Skeletal muscle cell (primary cell): ENCODE results near the gene CASKIN2.
"Not testable (repeated sequence)": the region's sequence is repeated elsewhere in the genome, so short reads cannot be mapped to it uniquely, and the experiment has no call there.

Experiments
- DNase-seq: peaks from one replicate; pipeline ENCODE4 v3.0.0-alpha.2; 2010; ENCODE audit warnings: low read depth
- H3K4me3 ChIP-seq: 2 replicates; pipeline ENCODE4 v1.5.1; 2011; ENCODE audit warnings: low read depth, mild to moderate bottlenecking, control low read depth, low read length, moderate library complexity

Gene CASKIN2

GRCh38 chr17:75523647-75524046, 8.3 kb upstream of the CASKIN2 start:
- no peak for DNase-seq
- H3K4me3 ChIP-seq = no peak overlapping the region

DNA sequence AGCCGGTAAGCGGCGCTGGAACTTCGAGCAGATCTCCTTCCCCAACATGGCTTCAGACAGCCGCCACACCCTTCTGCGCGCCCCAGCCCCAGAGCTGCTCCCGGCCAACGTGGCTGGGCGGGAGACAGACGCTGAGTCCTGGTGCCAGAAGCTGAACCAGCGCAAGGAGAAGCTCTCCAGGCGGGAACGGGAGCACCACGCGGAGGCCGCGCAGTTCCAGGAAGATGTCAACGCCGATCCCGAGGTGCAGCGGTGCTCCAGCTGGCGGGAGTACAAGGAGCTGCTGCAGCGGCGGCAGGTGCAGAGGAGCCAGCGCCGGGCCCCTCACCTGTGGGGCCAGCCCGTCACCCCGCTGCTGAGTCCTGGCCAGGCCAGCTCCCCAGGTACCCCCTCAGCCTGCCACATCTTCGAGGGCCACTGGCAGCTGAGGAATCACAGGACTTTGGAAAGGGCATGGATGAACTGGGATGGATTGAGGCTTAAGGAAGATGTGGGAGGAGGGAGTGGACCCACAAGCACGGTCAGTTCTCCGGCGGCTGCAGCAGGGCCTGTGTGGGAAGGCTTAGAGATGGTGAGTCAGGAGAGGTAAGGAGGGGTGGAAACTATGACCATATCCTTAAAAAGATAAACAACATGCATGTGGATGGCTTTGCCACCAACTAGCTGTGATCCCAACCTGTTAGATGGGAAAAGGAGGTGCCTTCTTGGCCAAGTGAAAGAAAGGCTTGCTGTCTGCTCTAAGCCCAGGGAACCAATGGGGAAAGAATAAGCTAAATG, 6.8 kb upstream of the CASKIN2 start:
- no peak overlapping the region for H3K4me3 ChIP-seq
- DNase-seq = no peak

DNA sequence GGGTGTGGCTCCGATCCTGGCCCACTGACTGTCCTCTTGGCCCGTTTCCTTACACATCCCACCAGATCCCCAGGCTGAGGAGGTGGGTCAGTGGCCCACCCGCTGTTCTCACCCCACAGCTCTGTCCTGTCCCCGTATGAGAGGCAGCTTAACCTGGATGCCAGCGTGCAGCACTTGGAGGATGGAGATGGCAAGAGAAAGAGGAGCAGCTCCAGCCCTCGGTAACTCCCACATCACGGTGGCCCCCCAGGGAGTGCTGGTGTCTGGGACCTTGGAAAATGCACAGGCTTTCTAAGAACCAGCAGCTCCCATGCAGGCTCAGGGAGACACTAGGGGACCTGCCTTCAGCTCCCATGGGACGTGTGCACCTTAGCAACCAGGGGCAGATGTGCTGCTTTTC, 6.0 kb upstream of the CASKIN2 start:
- no peak for DNase-seq

DNA sequence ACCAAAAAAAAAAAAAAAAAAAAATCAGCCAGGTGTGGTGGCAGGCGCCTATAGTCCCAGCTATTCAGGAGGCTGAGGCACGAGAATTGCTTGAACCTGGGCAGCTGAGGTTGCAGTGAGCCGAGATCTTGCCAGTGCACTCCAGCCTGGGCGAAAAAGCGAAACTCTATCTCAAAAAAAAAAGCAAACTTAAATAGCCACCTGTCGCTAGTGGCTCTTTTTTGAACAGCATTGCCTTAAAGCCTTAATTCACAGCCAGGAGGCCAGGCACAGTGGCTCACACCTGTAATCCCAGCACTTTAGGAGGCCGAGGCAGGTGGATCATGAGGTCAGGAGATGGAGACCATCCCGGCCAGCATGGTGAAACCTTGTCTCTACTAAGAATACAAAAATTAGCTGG, 5.1 kb upstream of the CASKIN2 start:
- not testable (repeated sequence) for DNase-seq, H3K4me3 ChIP-seq

More for the DNA sequence above, 6.0 kb upstream of the CASKIN2 start:
- no peak overlapping the region for H3K4me3 ChIP-seq

GRCh38 chr17:75518983-75519537, 3.7 kb upstream of the CASKIN2 start:
- DNase-seq = no peak
- no peak overlapping the region for H3K4me3 ChIP-seq

DNA sequence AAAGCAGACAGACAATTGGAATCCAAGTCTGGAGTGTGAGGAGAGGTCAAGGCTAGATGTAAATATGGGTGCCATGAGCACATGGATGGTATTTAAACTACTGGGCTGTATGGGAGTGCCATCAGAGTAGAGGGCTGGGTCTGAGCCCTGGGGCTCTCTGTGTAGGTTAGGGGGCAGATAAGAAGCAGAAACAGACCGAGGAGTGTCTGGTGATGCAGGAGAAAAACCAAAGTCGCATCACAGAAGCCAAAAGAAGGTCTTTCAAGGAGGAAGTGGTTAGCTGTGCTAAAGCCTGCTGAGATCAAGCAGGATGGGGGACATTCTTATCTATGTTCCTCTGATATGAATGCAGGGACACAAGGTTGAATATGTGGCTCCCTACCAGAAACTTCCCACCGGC, 2.9 kb upstream of the CASKIN2 start:
- DNase-seq = no peak
- no peak overlapping the region for H3K4me3 ChIP-seq

DNA sequence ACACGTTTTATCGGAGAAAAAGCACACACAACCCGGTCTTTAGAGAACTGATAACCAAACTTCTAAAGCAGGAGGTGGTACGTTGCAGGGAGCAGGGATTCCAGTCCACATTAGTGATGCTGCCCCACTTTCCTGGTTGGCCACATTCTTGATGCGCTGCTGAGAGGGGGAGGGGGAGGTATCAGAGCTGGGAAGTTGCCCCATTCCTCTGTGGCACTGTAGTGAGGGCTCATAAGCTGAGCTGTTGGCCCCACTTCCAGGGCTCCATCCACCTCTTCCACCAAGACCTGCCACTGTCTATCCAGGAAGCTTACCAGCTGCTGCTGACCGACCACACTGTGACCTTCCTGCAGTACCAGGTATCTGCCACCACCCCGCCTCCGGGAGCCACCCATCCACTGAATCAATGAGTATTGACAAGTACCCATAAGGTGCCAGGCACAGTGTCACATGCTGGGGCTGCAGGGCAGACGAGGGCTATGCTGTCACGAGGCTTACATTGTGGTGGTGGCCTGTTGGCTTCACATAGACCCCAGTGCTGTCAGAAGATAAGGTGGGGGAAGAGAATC, 2.0 kb upstream of the CASKIN2 start:
- no peak for DNase-seq
- peak overlapping the region; percentile 84 for H3K4me3 ChIP-seq

- peak overlapping the region; percentile 84 for H3K4me3 ChIP-seq
- DNase-seq = no peak
These were observed 1.4 kb upstream of the CASKIN2 start for GRCh38 chr17:75516619-75517296.

GRCh38 chr17:75516255-75516618, 900 bp upstream of the CASKIN2 start, which contains the start of gene TSEN54:
Gene TSEN54, plus strand, starts transcription at chr17:75516528. Its CDS starts 33 bp downstream, at chr17:75516561.
- DNase-seq = peak; percentile 43

DNA sequence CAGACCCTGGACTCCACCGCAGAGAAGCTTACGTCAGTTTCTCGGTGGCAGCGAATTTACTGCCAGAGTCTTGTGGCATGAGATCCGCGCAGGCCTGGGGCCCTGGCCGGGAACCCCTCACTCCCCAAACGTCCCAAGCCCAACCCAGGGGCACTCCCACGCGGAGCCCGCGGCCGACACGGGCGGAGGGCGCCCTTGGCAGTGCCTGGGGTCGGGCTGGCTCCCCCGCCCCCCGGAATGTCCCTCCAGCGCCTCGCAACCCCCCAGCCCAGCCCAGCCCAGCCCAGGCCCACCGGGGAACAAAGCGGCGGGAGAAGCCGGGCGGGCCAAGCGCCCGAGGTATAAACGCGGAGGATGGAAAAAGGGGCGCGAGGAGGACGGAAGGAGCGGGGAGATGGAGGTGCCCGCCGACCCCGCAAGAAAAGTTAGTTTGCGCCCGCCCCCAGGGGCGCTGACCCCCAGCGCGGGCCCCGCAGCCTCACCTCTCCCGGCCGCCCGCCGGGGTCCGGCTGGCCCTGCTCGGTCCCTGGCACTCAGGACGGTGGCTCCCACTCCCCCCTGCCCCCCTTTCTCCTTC, 330 bp downstream of the CASKIN2 start:
- DNase-seq = no peak
- H3K4me3 ChIP-seq = peak overlapping the region; percentile 84

More at GRCh38 chr17:75516255-75516618, 900 bp upstream of the CASKIN2 start, which contains the start of gene TSEN54:
- peak within 1 kb of the TSS; percentile 84 for H3K4me3 ChIP-seq

- DNase-seq = no peak
- peak overlapping the region; percentile 84 for H3K4me3 ChIP-seq
These were observed 928 bp downstream of the CASKIN2 start for GRCh38 chr17:75514299-75514918.

- H3K4me3 ChIP-seq = no peak overlapping the region
These were observed 1.7 kb downstream of the CASKIN2 start for GRCh38 chr17:75513641-75514000.

DNA sequence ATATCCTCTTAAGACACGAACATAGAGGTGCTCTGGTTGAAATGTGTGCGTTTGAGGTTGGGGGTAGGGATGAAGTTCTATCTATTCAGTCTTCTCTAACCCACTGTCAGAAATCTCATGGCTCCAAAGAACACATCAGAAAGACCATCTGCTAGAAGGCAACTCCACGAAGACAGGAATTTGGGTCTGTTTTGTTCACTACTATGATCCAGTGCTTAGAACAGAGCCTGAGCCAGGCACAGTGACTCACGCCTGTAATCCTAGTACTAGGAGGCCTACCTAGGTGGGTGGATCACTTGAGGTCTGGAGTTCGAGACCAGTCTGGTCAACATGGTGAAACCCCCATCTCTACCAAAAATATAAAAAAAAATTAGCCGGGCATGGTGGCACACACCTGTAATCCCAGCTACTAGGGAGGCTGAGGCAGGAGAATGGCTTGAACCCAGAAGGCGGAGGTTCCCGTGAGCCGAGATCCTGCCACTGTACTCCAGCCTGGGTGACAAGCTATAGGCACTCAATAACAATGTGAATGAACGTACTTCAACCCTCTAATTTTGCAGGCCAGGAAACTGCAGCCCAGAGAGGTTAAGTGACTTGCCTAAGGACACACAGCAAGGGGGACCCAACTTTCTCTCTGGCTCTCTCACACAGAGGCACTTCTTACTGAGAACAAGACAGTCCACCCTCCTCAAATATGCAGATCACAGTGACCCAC, 2.3 kb downstream of the CASKIN2 start:
- DNase-seq = no peak
- H3K4me3 ChIP-seq = no peak overlapping the region

More at GRCh38 chr17:75513641-75514000, 1.7 kb downstream of the CASKIN2 start:
- DNase-seq = no peak

DNA sequence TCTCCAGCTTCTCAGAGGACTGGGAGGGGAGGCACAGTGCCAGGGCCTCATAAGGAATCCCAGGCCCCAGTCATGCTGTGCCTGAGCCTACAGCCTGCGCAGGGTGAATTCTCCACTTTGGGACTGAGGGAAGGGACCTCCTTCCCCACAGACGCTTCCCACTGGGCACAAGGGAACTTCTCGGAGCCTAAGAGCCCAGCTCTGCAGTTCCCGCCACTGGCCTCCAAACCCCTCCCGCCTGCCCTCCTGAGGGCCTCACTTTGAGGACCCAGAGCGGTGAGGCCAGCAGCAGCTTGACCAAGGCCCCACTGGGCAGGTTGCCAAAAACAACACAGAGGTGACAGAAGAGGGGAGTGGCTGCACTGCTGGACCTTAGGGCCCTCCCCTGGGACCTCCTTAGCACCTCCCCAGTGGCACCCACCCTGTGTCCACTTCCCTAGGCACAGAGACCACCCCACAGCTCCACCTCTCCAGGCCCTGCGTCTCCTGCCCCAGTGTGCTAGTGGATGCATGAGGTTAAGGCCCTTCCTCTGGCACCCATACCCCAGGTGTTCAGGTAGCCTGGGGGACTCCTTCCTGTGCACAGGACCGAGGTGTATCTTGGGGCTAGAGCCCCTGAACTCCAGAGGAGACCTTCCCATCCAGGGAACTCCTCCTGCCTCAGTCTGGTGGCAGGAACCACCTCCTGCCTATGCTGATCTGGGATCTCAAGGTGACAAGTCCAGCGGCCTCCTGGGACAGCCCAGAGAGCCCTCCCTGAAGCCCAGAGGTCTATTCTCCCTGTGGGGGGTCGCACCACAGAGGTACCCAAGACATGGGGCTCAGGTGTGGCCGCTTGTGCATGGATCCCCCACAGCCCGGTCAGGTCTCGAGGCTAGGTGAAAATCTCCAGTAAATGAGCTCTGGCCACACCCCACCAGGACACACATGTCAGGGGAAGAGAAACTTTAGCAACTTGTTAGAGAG, 3.4 kb downstream of the CASKIN2 start:
- no peak overlapping the region for H3K4me3 ChIP-seq
- no peak for DNase-seq

DNA sequence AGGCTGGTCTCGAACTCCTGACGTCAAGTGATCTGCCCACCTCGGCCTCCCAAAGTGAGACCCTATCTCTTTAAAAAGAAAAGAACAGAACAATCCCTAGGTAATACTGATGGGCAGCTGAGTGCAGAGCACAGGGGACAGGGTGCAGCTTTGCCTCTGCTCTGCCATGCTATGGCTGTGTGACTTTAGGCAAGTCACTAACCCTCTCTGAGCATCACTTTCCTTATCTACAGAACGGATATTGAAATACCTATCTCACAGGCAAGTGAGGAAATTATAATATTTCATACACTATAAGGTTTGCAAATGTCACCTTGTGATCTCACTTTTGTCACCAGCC, 4.1 kb downstream of the CASKIN2 start:
- DNase-seq = no peak
- H3K4me3 ChIP-seq = no peak overlapping the region

DNA sequence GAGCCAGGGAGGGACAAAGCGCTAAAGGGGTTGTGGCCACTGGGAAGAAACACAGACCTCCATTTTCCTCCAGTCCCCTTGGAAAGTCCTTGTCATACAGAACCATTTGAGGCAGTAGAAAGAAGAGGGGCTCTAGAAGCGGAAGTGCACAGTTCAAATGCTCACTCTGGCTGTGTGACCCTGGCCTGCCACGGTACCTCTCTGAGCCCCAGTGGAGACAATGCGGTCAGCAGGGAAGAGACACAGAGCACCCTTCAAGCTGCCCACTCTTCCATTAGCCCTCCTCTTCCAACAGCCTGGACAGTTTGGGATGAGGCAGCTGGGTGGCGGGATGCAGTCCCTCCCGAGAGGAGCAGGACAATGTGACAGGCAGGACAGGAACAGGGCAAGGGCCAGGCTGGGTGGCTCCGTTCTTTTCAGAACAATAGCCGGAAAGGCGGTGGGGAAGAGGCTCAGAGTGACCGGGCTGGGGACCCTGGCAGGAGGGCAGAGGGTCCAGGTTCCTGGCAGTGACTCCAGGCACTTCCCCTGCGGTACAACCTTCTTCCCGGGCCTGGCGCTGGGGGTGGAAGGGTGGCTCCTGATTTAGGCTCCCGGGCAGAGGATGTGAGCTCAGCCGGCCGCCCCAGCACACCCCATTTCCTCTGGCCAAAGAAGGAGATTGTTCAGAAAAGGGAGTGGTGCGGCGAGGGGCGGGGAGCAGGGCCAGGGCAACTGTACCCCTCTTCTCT, 5.6 kb downstream of the CASKIN2 start:
- no peak for DNase-seq
- H3K4me3 ChIP-seq = no peak overlapping the region

DNA sequence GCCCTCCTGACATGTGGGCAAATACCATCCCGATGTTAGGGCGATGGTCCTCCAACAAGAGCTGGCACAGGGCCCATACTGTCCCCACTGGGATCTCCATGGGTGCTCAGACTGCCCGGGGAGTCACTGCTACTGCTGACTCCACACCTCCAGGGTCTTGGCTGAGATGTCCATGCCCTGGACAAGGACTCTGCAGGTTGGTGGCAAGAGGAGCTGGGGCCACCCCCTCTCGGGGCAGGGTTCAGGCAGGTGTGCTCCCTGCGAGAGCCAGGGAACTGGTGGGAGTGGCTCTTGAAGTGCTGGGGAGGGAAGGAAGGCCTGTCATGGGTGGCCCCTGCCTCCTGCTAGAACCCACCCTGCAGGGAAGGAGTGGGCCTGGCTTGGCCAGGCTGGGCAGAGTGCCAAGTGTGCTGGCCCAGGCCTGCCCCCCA, 6.4 kb downstream of the CASKIN2 start:
- DNase-seq = no peak
- H3K4me3 ChIP-seq = no peak overlapping the region
